Activated naive CD4-positive, alpha-beta T cell treated with anti-CD3 and anti-CD28 coated beads for 36 hours (primary cell): ENCODE data around the gene AKR1C2. TPM values are rescaled to one million over a fixed set of nuclear protein-coding genes. Genes with fewer than 3 reads are reported as not detected.
"Not testable (repeated sequence)": the region's sequence is repeated elsewhere in the genome, so short reads cannot be mapped to it uniquely, and the experiment has no call there.

Source experiments
- CTCF ChIA-PET: fragments of 350-600 bp; sonication (Branson Sonifier 250); formaldehyde crosslinking; loops from one replicate; lab custom pipeline; 2021; ENCODE audit warnings: antibody characterized with exemption; lab: Charles Lee
- DNase-seq: peaks from one replicate; pipeline ENCODE4 v3.0.0-alpha.2; 2020
- H3K27ac Mint-ChIP-seq: one replicate; pipeline ENCODE4 v1.8.0; 2021; ENCODE audit warnings: mild to moderate bottlenecking, mixed read lengths
- H3K27me3 Mint-ChIP-seq: one replicate; pipeline ENCODE4 v1.8.0; 2021; ENCODE audit warnings: low read depth, mixed read lengths
- H3K36me3 Mint-ChIP-seq: one replicate; pipeline ENCODE4 v1.8.0; 2021; ENCODE audit warnings: low read depth, mixed read lengths
- H3K4me1 Mint-ChIP-seq: one replicate; pipeline ENCODE4 v1.8.0; 2021; ENCODE audit warnings: low read depth, mixed read lengths
- H3K4me3 Mint-ChIP-seq: one replicate; pipeline ENCODE4 v1.8.0; 2021; ENCODE audit warnings: mild to moderate bottlenecking, moderate library complexity, mixed read lengths
- H3K9me3 Mint-ChIP-seq: one replicate; pipeline ENCODE4 v1.8.0; 2021; ENCODE audit warnings: mixed read lengths
- intact Hi-C: fragments of 100-400 bp; cut with micrococcal nuclease; formaldehyde crosslinking; loops from one replicate; pipeline ENCODE4 v1.15.1; 2023
- total RNA-seq, 2 experiments: library from RNA; stranded (reverse); gene quantifications; one replicate each; pipeline ENCODE4 v1.2.3, GENCODE V29; 2021

AKR1C2 gene
- total RNA-seq, 2 experiments from 2014 or later = 0.10 TPM; not detected in 1

- intact Hi-C loops = loop anchor here (5.0 to 10.0 kb wide), 2 partner anchors 262 to 365 kb away; no protein-coding TSS in a partner anchor
- H3K27ac Mint-ChIP-seq, H3K36me3 Mint-ChIP-seq, DNase-seq, H3K9me3 Mint-ChIP-seq, H3K4me1 Mint-ChIP-seq, H3K27me3 Mint-ChIP-seq, CTCF ChIA-PET, H3K4me3 Mint-ChIP-seq: not testable (repeated sequence)
Measured at GRCh38 chr10:5019770-5020612, 16.3 kb upstream of the AKR1C2 start.

GRCh38 chr10:5018671-5019277 lies 15.1 kb upstream of the AKR1C2 start:
- H3K27ac Mint-ChIP-seq, CTCF ChIA-PET, H3K4me3 Mint-ChIP-seq, H3K4me1 Mint-ChIP-seq, H3K27me3 Mint-ChIP-seq, H3K36me3 Mint-ChIP-seq, DNase-seq, H3K9me3 Mint-ChIP-seq: not testable (repeated sequence)
- intact Hi-C loops = loop anchor here (5.0 to 10.0 kb wide), 2 partner anchors 264 to 366 kb away; no protein-coding TSS in a partner anchor

GRCh38 chr10:5018134-5018533 lies 14.5 kb upstream of the AKR1C2 start:
- H3K27ac Mint-ChIP-seq = no peak overlapping the region
- DNase-seq = no peak
- no peak overlapping the region for H3K4me3 Mint-ChIP-seq
- no peaks in the 10 kb centered on the region for H3K4me1 Mint-ChIP-seq
- CTCF ChIA-PET = no interaction called here
- intact Hi-C loops = loop anchor here (5.0 to 10.0 kb wide), 2 partner anchors 264 to 367 kb away; no protein-coding TSS in a partner anchor
- no peaks in the 10 kb centered on the region for H3K36me3 Mint-ChIP-seq
- H3K9me3 Mint-ChIP-seq = no peaks in the 10 kb centered on the region
- H3K27me3 Mint-ChIP-seq = no peaks in the 10 kb centered on the region

GRCh38 chr10:5014936-5015335 lies 11.3 kb upstream of the AKR1C2 start:
- no peaks in the 10 kb centered on the region for H3K36me3 Mint-ChIP-seq

GRCh38 chr10:5014200-5014910 lies 10.7 kb upstream of the AKR1C2 start:
- H3K27me3 Mint-ChIP-seq, H3K4me3 Mint-ChIP-seq, DNase-seq, H3K9me3 Mint-ChIP-seq, H3K4me1 Mint-ChIP-seq, H3K27ac Mint-ChIP-seq, H3K36me3 Mint-ChIP-seq: not testable (repeated sequence)
- CTCF ChIA-PET = interaction anchor here (0.6 kb wide), 1 partner anchor 224 kb away, joined by 4 read pairs; no protein-coding TSS in a partner anchor
- intact Hi-C loops = loop anchor here (10.0 kb wide), 1 partner anchor 370 kb away; no protein-coding TSS in a partner anchor

More at GRCh38 chr10:5014936-5015335, 11.3 kb upstream of the AKR1C2 start:
- Mint-ChIP-seq H3K27ac (no peak overlapping the region), H3K9me3 (no peaks in the 10 kb centered on the region), H3K27me3 (no peaks in the 10 kb centered on the region), H3K4me3 (no peak overlapping the region), H3K4me1 (no peaks in the 10 kb centered on the region)
- CTCF ChIA-PET = interaction anchor here (0.6 kb wide), 1 partner anchor 225 kb away, joined by 4 read pairs; no protein-coding TSS in a partner anchor
- peak; percentile 15 for DNase-seq
- intact Hi-C loops = loop anchor here (5.0 to 10.0 kb wide), 2 partner anchors 267 to 370 kb away; no protein-coding TSS in a partner anchor

GRCh38 chr10:5013385-5013784 lies 9.7 kb upstream of the AKR1C2 start:
- Mint-ChIP-seq H3K4me3 (no peak overlapping the region), H3K27me3 (no peaks in the 10 kb centered on the region), H3K27ac (no peak overlapping the region), H3K4me1 (no peaks in the 10 kb centered on the region), H3K9me3 (no peaks in the 10 kb centered on the region), H3K36me3 (no peaks in the 10 kb centered on the region)
- no peak for DNase-seq
- CTCF ChIA-PET = no interaction called here
- intact Hi-C loops = loop anchor here (10.0 kb wide), 1 partner anchor 371 kb away; no protein-coding TSS in a partner anchor

GRCh38 chr10:5012595-5012994 lies 8.9 kb upstream of the AKR1C2 start:
- Mint-ChIP-seq H3K4me1 (no peaks in the 10 kb centered on the region), H3K27me3 (no peaks in the 10 kb centered on the region), H3K36me3 (no peaks in the 10 kb centered on the region), H3K27ac (no peak overlapping the region), H3K4me3 (no peak overlapping the region), H3K9me3 (no peaks in the 10 kb centered on the region)
- DNase-seq = no peak
- intact Hi-C loops = loop anchor here (10.0 kb wide), 1 partner anchor 372 kb away; no protein-coding TSS in a partner anchor
- CTCF ChIA-PET = no interaction called here

GRCh38 chr10:5011392-5011791 lies 7.7 kb upstream of the AKR1C2 start:
- H3K4me3 Mint-ChIP-seq, H3K4me1 Mint-ChIP-seq, CTCF ChIA-PET, H3K9me3 Mint-ChIP-seq, H3K27me3 Mint-ChIP-seq, H3K36me3 Mint-ChIP-seq, DNase-seq, H3K27ac Mint-ChIP-seq: not testable (repeated sequence)
- intact Hi-C loops = loop anchor here (10.0 kb wide), 1 partner anchor 373 kb away; no protein-coding TSS in a partner anchor

- H3K36me3 Mint-ChIP-seq, DNase-seq, H3K4me3 Mint-ChIP-seq, H3K9me3 Mint-ChIP-seq, H3K27me3 Mint-ChIP-seq, H3K4me1 Mint-ChIP-seq, H3K27ac Mint-ChIP-seq, CTCF ChIA-PET: not testable (repeated sequence)
- intact Hi-C loops = loop anchor here (10.0 kb wide), 1 partner anchor 375 kb away; no protein-coding TSS in a partner anchor
Measured at GRCh38 chr10:5010043-5010442, 6.4 kb upstream of the AKR1C2 start.

- H3K9me3 Mint-ChIP-seq, DNase-seq, H3K4me1 Mint-ChIP-seq, H3K36me3 Mint-ChIP-seq, H3K27me3 Mint-ChIP-seq, CTCF ChIA-PET, H3K4me3 Mint-ChIP-seq, intact Hi-C loops, H3K27ac Mint-ChIP-seq: not testable (repeated sequence)
Measured at GRCh38 chr10:5008857-5009548, 5.3 kb upstream of the AKR1C2 start.

GRCh38 chr10:5004501-5004900 lies 844 bp upstream of the AKR1C2 start:
- H3K27ac Mint-ChIP-seq, H3K9me3 Mint-ChIP-seq, H3K4me1 Mint-ChIP-seq, CTCF ChIA-PET, intact Hi-C loops, H3K4me3 Mint-ChIP-seq, H3K36me3 Mint-ChIP-seq, DNase-seq, H3K27me3 Mint-ChIP-seq: not testable (repeated sequence)

- CTCF ChIA-PET, H3K27me3 Mint-ChIP-seq, H3K9me3 Mint-ChIP-seq, H3K4me1 Mint-ChIP-seq, intact Hi-C loops, DNase-seq, H3K27ac Mint-ChIP-seq, H3K36me3 Mint-ChIP-seq, H3K4me3 Mint-ChIP-seq: not testable (repeated sequence)
Measured at GRCh38 chr10:5004030-5004385, 351 bp upstream of the AKR1C2 start.
